ENCODE measurements around the gene DENND5B. TPM values are rescaled to one million over a fixed set of nuclear protein-coding genes. Genes with fewer than 3 reads are reported as not detected.

DENND5B gene
- total and polyA plus RNA-seq, 10 of the 15 experiments (the other 5 are each of a cell fraction or from before 2014, with no cell fraction given), result 0.39 to 32.5 (median 20.6) TPM

GRCh38 chr12:31585895-31586294 lies 5.0 kb downstream of the DENND5B start:
- SMC1A ChIA-PET (ENCODE audit: uncharacterized antibody, unreplicated experiment), result no interaction called here
- peak overlapping the region; percentile 47 for H3K4me3 ChIP-seq
- DNase-seq (ENCODE audit: low read depth, low spot score), result no peak
- H3K36me3 ChIP-seq (ENCODE audit: control insufficient read depth in 2 of 2, insufficient read depth in 2 of 2, low read length in 1 of 2), result no peaks in the 10 kb centered on the region; a peak in 1 of 4 replicates
- in situ Hi-C loops (cut with MboI), result loop anchor here (5.0 kb wide), 1 partner anchor 51 kb away; no protein-coding TSS in a partner anchor
- peak overlapping the region; percentile 88 for H3K4me2 ChIP-seq (ENCODE audit: control insufficient read depth, insufficient read depth)
- H3K79me2 ChIP-seq (ENCODE audit: control insufficient read depth, insufficient read depth, low read length), result peaks cover 94% of the 10 kb centered on the region
- ATAC-seq, result no peak
- CTCF ChIA-PET, result no interaction called here
- POLR2A ChIA-PET, result no interaction called here
- H3K27ac ChIP-seq (ENCODE audit: control insufficient read depth, insufficient read depth), result peak overlapping the region; percentile 89
- RAD21 ChIA-PET (ENCODE audit: unreplicated experiment), result no interaction called here
- intact Hi-C loops (cut with micrococcal nuclease; ENCODE audit: unreplicated experiment), result loop anchor here (5.0 kb wide), 2 partner anchors 104 to 179 kb away; no protein-coding TSS in a partner anchor
- H3K9me3 ChIP-seq (replicated peaks; ENCODE audit: control insufficient read depth, insufficient read depth, low read length), result no peaks in the 10 kb centered on the region; the same call in 1 of the 3 replicates
- H2AFZ ChIP-seq (ENCODE audit: control insufficient read depth, low read depth, low read length), result no peak overlapping the region
- no TSS peak for BruUV-seq (replicated peaks)
- no peak for FAIRE-seq
- peaks cover 26% of the 10 kb centered on the region for H3K4me1 ChIP-seq (ENCODE audit: control insufficient read depth, insufficient read depth, low read length)
- H3K9ac ChIP-seq (ENCODE audit: control insufficient read depth, insufficient read depth, low read length), result peak overlapping the region; percentile 22
- H3K27me3 ChIP-seq (replicated peaks in 1 of 2; ENCODE audit: control insufficient read depth in 2 of 2, insufficient read depth in 2 of 2, low read length in 1 of 2), result no peaks in the 10 kb centered on the region
- H4K20me1 ChIP-seq (ENCODE audit: control insufficient read depth, insufficient read depth), result no peaks in the 10 kb centered on the region
- TF ChIP-seq TCF7 (IDR thresholded peaks at IDR 0.05; ENCODE audit: borderline replicate concordance) (no peak), ZBED1 (IDR thresholded peaks at IDR 0.05; ENCODE audit: borderline replicate concordance) (no peak), YBX1 (IDR thresholded peaks at IDR 0.05) (no peak), FOXM1 (IDR thresholded peaks at IDR 0.05; ENCODE audit: low read depth, low read length) (no peak), BRCA1 (IDR thresholded peaks at IDR 0.05; ENCODE audit: low read depth, low read length) (no peak)
- TF ChIP-seq, protein P1, sequence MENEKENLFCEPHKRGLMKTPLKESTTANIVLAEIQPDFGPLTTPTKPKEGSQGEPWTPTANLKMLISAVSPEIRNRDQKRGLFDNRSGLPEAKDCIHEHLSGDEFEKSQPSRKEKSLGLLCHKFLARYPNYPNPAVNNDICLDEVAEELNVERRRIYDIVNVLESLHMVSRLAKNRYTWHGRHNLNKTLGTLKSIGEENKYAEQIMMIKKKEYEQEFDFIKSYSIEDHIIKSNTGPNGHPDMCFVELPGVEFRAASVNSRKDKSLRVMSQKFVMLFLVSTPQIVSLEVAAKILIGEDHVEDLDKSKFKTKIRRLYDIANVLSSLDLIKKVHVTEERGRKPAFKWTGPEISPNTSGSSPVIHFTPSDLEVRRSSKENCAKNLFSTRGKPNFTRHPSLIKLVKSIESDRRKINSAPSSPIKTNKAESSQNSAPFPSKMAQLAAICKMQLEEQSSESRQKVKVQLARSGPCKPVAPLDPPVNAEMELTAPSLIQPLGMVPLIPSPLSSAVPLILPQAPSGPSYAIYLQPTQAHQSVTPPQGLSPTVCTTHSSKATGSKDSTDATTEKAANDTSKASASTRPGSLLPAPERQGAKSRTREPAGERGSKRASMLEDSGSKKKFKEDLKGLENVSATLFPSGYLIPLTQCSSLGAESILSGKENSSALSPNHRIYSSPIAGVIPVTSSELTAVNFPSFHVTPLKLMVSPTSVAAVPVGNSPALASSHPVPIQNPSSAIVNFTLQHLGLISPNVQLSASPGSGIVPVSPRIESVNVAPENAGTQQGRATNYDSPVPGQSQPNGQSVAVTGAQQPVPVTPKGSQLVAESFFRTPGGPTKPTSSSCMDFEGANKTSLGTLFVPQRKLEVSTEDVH (IDR thresholded peaks at IDR 0.05; ENCODE audit: low read depth, partially characterized antibody), result no peak
- 50% methylated on average over 2 of the region's 2 CpGs for WGBS (ENCODE audit: insufficient coverage, insufficient replicate concordance, low lambda C conversion rate, missing lambda C conversion rate)

All from GM12878 (cell line).